HG03135 (cell line): ENCODE measurements around the gene HOXC13.

ENCODE experiments used
- ATAC-seq: cut with Tn5 transposase; IDR thresholded peaks from one replicate; pipeline ENCODE4 v1.9.1; 2021; ENCODE audit warnings: mild to moderate bottlenecking, moderate library complexity; ENCODE audit not compliant: unreplicated experiment

Gene HOXC13

DNA sequence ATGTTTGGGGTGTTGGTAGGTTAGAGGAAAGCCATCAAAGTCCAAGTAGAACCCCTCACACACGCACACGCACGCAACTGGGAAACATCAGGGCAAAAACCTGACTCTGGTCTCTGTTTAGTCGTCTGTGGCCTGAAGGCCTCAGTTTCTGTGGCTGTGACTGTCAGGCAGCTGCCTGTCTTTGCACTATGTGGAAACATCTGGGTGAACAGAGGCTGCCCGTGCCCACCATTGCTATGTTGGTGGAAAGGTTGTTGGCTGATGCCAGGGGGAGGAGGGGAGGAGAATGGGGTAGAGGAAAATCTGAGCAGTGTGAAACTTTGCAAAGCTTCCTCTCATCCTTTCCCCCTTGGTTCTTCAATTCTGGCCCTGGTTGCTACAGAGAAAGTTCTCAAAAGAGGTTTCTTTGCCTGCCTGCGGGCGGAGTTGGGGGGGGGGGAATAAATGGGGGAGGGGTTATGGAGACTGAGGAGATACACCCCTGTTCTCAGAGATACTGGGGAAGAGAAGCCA lies 53.8 kb downstream of the HOXC13 start:
- no peak for ATAC-seq

- ATAC-seq = no peak
Measured at GRCh38 chr12:53993162-53994008, 54.8 kb downstream of the HOXC13 start.

- no peak for ATAC-seq
Measured at GRCh38 chr12:53994009-53994263, 55.3 kb downstream of the HOXC13 start.

- no peak for ATAC-seq
Measured at GRCh38 chr12:53994264-53995001, 55.8 kb downstream of the HOXC13 start.

DNA sequence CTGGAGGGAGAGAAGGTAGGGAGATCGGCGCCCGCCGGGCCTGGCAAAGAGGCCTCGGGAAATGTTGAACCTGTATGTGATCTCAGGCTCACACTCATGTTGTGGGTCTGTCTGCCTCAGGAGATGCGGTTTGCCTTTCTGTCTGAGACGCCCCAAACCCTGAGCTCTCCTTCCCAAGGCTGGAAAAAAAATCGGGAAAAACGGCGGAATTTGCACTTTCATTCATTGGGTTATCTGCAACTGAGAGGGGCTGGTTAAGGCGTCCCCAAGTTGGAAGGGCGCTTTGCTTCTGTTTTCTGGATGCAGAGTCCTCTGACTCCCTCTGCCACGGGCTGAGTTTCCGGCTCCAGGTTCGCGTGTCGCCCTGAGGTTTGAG lies 56.4 kb downstream of the HOXC13 start:
- ATAC-seq = no peak

DNA sequence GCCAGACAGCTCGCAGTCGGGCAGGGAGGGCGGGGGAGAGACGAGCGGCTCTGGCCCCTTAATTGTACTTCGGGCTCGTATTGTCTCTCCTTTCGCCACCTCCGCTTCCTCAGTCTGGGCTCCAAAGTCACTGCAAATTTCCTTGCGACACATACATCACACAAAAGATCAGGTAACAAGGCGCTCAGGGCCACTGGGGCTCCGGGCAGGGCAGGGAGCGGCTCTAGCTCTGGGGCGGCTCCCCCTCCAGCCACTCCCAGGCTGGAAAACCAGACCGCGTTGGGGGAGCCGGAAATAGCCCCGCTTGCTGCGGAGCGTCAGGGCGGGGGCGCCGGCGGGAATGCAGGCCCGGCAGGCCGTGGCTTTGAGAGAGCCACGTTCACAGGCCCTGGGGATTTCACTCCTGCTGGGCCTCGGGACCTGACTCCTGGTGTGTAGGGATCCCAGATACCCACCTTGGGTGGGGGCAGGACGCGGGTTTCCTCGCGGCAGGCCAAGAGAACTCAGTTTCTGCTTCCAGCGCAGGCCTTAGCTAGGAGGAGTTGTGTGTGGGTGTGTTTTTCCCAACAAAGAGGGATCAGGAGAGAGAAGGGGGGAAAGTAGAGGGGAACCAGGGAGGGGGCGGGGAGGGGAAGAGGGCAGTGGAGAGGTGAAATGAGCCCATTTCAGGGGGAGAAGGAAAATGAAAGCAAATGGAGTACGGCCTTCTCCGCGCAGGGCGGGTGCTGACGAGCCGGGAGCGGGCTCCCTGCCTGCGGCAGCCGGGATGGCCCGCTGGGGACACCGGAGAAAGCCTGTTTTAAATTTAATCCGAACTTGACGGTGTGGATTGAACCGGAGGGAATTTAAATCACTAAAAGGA lies 57.0 kb downstream of the HOXC13 start:
- no peak for ATAC-seq
